ENCODE results near the gene DGCR8.

DNA sequence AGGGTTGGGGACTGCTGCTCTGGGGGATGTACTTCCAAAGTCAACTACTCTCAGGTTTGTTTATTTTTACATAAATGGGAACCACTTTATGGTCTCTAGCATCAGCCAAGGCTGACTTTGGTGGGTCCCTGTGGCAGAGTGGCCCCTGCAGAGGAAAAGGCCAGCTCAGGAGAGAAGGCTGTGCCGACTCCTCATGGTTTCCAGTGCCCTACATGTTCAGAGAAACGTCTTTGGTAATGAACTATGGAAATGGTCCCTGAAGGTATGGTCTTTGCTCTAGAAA lies 48.5 kb downstream of the DGCR8 start:
- no peak for TF ChIP-seq EZH2 (IDR thresholded peaks at IDR 0.05; ENCODE audit: insufficient read depth, poor library complexity, severe bottlenecking)
- TF ChIP-seq EZH2phosphoT487 (IDR thresholded peaks at IDR 0.05; ENCODE audit: insufficient read depth, low read depth) = no peak

Measured in GM23248 (cell line).